ENCODE data around the gene NELFB. TPM values are rescaled to one million over a fixed set of nuclear protein-coding genes. Genes with fewer than 3 reads are reported as not detected.

The NELFB gene
- total RNA-seq, 1 experiment from 2014 or later, result 40.5 TPM

DNA sequence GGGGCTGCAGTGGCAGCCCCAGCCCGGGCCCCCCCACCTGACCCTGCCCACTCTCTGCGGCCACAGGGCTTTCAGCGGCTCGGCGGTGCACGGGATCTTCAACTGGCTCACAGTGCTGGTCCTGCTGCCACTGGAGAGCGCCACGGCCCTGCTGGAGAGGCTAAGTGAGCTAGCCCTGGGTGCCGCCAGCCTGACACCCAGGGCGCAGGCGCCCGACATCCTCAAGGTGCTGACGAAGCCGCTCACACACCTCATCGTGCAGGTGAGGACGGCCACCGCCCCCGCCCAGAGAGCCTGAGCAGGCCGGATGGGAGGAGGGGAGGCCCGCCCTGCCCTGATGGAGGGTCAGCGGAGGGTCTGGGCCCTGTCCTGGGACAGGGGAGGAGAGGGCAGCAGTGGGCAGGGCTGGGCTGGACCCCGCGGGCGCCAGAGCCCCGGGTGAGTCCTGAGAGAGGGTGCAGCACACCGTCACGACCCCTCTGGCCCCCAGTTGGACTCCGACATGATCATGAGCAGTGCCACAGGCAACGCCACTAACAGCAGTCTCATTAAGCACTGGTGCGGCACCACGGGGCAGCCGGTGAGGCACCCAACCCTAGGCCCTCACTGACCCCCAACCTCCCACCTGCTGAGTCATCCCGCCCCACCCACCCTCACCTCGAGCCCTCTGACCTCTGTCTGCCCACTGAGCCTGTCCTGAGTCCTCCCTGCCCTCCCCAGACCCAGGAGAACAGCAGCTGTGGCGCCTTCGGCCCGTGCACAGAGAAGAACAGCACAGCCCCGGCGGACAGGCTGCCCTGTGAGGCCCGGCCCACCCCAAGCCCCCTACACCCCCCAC lies 21.8 kb upstream of the NELFB start:
- TF ChIP-seq, protein P1, sequence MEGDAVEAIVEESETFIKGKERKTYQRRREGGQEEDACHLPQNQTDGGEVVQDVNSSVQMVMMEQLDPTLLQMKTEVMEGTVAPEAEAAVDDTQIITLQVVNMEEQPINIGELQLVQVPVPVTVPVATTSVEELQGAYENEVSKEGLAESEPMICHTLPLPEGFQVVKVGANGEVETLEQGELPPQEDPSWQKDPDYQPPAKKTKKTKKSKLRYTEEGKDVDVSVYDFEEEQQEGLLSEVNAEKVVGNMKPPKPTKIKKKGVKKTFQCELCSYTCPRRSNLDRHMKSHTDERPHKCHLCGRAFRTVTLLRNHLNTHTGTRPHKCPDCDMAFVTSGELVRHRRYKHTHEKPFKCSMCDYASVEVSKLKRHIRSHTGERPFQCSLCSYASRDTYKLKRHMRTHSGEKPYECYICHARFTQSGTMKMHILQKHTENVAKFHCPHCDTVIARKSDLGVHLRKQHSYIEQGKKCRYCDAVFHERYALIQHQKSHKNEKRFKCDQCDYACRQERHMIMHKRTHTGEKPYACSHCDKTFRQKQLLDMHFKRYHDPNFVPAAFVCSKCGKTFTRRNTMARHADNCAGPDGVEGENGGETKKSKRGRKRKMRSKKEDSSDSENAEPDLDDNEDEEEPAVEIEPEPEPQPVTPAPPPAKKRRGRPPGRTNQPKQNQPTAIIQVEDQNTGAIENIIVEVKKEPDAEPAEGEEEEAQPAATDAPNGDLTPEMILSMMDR (IDR thresholded peaks at IDR 0.05; ENCODE audit: unreplicated experiment), result no peak
- POLR2A ChIA-PET, result no interaction called here
- Mint-ChIP-seq H3K4me1 (ENCODE audit: insufficient read depth, unreplicated experiment) (no peaks in the 10 kb centered on the region), H3K27me3 (ENCODE audit: insufficient read depth, unreplicated experiment) (no peaks in the 10 kb centered on the region), H3K27ac (ENCODE audit: low read depth, unreplicated experiment) (no peak overlapping the region), H3K4me3 (ENCODE audit: unreplicated experiment) (no peak overlapping the region), H3K36me3 (ENCODE audit: insufficient read depth, unreplicated experiment) (peaks cover 7% of the 10 kb centered on the region), H3K9me3 (ENCODE audit: unreplicated experiment) (no peaks in the 10 kb centered on the region)
- no TSS peak for BruUV-seq (replicated peaks)
- DNase-seq (ENCODE audit: unreplicated experiment), result no peak
- CTCF ChIA-PET, result no interaction called here
- intact Hi-C loops (cut with micrococcal nuclease), result no loop called here

DNA sequence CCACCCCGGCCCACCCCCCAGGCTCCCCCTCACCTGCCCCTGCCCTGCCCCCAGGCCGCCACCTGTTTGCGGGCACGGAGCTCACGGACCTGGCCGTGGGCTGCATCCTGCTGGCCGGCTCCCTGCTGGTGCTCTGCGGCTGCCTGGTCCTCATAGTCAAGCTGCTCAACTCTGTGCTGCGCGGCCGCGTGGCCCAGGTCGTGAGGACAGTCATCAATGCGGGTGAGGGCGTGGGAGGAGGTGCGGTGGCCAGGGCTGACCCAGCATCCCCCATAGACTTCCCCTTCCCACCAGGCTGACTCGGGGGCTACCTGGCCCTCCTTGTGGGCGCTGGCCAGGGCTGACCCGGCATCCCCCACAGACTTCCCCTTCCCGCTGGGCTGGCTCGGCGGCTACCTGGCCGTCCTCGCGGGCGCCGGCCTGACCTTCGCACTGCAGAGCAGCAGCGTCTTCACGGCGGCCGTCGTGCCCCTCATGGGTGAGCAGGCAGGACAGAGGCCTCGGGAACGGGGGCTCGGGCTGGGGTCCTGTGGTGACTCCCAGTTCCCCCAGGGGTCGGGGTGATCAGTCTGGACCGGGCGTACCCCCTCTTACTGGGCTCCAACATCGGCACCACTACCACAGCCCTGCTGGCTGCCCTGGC lies 21.0 kb upstream of the NELFB start:
- no peak for DNase-seq (ENCODE audit: unreplicated experiment)
- Mint-ChIP-seq H3K27me3 (ENCODE audit: insufficient read depth, unreplicated experiment) (no peaks in the 10 kb centered on the region), H3K27ac (ENCODE audit: low read depth, unreplicated experiment) (no peak overlapping the region), H3K9me3 (ENCODE audit: unreplicated experiment) (no peaks in the 10 kb centered on the region), H3K4me1 (ENCODE audit: insufficient read depth, unreplicated experiment) (no peaks in the 10 kb centered on the region), H3K36me3 (ENCODE audit: insufficient read depth, unreplicated experiment) (peaks cover 7% of the 10 kb centered on the region), H3K4me3 (ENCODE audit: unreplicated experiment) (no peak overlapping the region)
- intact Hi-C loops (cut with micrococcal nuclease), result no loop called here
- ChIA-PET POLR2A (no interaction called here), CTCF (interaction anchor here (1.7 kb wide), 1 partner anchor 114 kb away, joined by 4 read pairs; no protein-coding TSS in a partner anchor)
- TF ChIP-seq, protein P1 (IDR thresholded peaks at IDR 0.05; ENCODE audit: unreplicated experiment), result no peak
- BruUV-seq (replicated peaks), result no TSS peak

DNA sequence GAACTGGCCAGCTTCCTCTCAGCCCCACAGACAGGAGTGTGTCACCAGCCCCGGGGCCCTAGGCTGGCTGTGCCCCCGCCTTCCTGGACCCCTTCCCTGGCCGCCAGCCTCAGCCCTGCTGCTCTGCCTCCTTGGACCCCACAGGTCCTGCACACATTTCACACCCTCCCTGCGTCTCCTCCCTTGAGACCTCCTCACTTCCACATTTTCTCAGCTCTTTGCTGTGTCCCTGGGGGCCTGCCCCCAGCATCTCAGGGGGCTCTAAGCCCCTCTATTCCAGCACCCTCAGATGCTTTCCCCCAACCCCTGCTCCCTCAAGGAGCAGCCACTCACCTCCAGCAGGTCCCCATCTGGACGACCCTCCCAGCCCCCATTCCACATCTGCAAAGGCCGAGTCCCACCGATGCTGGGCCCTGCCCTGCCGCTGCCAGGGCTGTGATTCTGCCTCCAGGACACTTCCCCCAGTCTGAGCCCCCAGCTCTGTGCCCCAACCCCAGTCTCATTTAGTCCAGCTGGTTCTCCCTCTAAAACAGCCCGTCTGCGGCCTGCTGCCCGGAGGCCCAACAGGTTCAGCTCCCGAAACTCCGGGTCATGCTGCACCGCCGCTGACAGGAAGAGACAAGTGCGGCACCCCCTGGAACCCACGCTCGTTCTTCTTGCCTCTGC lies 20.2 kb upstream of the NELFB start:
- no peak overlapping the region for H3K27ac Mint-ChIP-seq (ENCODE audit: low read depth, unreplicated experiment)
- CTCF ChIA-PET, result interaction anchor here (0.6 to 1.7 kb wide), 5 partner anchors 31 to 532 kb away, joined by 3 to 4 read pairs (median 4); no protein-coding TSS in a partner anchor

More for the DNA sequence above, 20.2 kb upstream of the NELFB start:
- H3K36me3 Mint-ChIP-seq (ENCODE audit: insufficient read depth, unreplicated experiment), result peaks cover 12% of the 10 kb centered on the region
- POLR2A ChIA-PET, result no interaction called here
- H3K4me1 Mint-ChIP-seq (ENCODE audit: insufficient read depth, unreplicated experiment), result no peaks in the 10 kb centered on the region
- DNase-seq (ENCODE audit: unreplicated experiment), result no peak
- TF ChIP-seq, protein P1 (IDR thresholded peaks at IDR 0.05; ENCODE audit: unreplicated experiment), result no peak
- intact Hi-C loops (cut with micrococcal nuclease), result no loop called here
- H3K27me3 Mint-ChIP-seq (ENCODE audit: insufficient read depth, unreplicated experiment), result no peaks in the 10 kb centered on the region
- H3K4me3 Mint-ChIP-seq (ENCODE audit: unreplicated experiment), result no peak overlapping the region
- BruUV-seq (replicated peaks), result no TSS peak
- no peaks in the 10 kb centered on the region for H3K9me3 Mint-ChIP-seq (ENCODE audit: unreplicated experiment)
